Right lobe of liver (tissue), 4 donors: ENCODE measurements around the gene CYP46A1.

Source experiments
- CTCF ChIP-seq, 4 donors: fragments of 200-600 bp in 3 of 4; fragments of 450-650 bp in 1 of 4; IDR thresholded peaks; one replicate each; pipeline versions ENCODE4 v1.5.1 to v1.8.0; 2016 to 2022; ENCODE audit warnings: antibody characterized with exemption in 4 of 4, mild to moderate bottlenecking in 2 of 4
- POLR2A ChIP-seq: fragments of 450-650 bp; IDR thresholded peaks from one replicate; pipeline ENCODE4 v1.6.1; 2017; ENCODE audit warnings: antibody characterized with exemption, mild to moderate bottlenecking
- donor health status: DM: no; HTN: no; CAD: no.
- donor health status: DM: no; HTN: no; CAD: no.
- donor health status: DM: no; HTN: yes; CAD: no.

- no peak for TF ChIP-seq POLR2A
- TF ChIP-seq CTCF (IDR thresholded peaks at IDR 0.05): no peak
Observed at GRCh38 chr14:99747167-99747566, 63.1 kb downstream of the CYP46A1 start.
